Lower leg skin (tissue), 4 donors: Measurements from ENCODE around the gene CDH10. TPM values are rescaled to one million over a fixed set of nuclear protein-coding genes. Genes with fewer than 3 reads are reported as not detected.

ENCODE experiments used
- DNase-seq, 2 donors: peaks; one replicate each; pipeline ENCODE4 v3.0.0-alpha.2; 2019; ENCODE audit warnings: low spot score in 2 of 2
- H3K4me3 ChIP-seq: fragments of 200-600 bp; sonication (generic); 2 replicates; pipeline ENCODE4 v1.5.1; 2017; ENCODE audit warnings: mild to moderate bottlenecking, low read depth; ENCODE audit not compliant: poor library complexity, severe bottlenecking
- POLR2A ChIP-seq, 2 donors: fragments of 450-650 bp; IDR thresholded peaks; one replicate each; pipeline ENCODE4 v1.6.1; 2016 to 2017; ENCODE audit warnings: antibody characterized with exemption in 2 of 2, mild to moderate bottlenecking in 1 of 2, moderate library complexity in 1 of 2
- WGBS, 2 donors: methylation state at CpG; one replicate each; pipeline ENCODE4 v1.1.5; 2018; 5-methylcytosine and 5-hydroxymethylcytosine counted together
- intact Hi-C: fragments of 100-400 bp; cut with DNase I; formaldehyde crosslinking; loops from one replicate; pipeline ENCODE4 v1.15.0; 2023; ENCODE audit warnings: low total_unique reads
- total RNA-seq, 4 donors: library from RNA; depleted of rRNA; stranded (reverse); fragments of >200 nt; gene quantifications; one replicate each; pipeline ENCODE4 v1.1.0, GENCODE V29; 2016
- TF ChIP-seq, protein P1 (sequence below), 3 donors: fragments of 450-650 bp; IDR thresholded peaks; one replicate each; pipeline ENCODE4 v1.5.1; 2016; ENCODE audit warnings: antibody characterized with exemption in 3 of 3, mild to moderate bottlenecking in 3 of 3, moderate library complexity in 2 of 3

The CDH10 gene
- total RNA-seq, 4 donors from 2014 or later: 0.04 TPM; not detected in 3

DNA sequence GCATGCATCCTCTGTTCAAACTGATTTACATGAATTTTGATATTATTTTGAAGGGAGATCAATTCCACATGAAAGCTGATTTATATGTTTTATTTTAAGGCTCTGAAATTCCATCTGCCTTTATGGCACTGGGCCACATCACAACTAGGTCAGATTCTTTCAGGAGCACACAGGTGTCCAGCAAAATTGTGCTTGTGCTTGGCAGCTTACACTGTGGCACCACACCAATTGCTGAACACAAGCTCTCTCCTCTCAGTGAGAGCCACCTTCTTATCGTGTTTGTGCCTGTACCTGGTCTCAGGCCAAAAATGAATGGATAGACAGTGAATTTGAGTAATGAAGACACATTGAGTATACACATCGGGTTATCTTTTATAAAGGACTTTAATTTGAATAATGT lies 200.4 kb downstream of the CDH10 start:
- no peak overlapping the region for H3K4me3 ChIP-seq
- 43 to 44% methylated on average over 2 of the region's 2 CpGs for WGBS, 2 donors
- no peak for DNase-seq
- intact Hi-C loops: no loop called here
- TF ChIP-seq POLR2A (IDR thresholded peaks at IDR 0.05): no peak
- TF ChIP-seq, protein P1, sequence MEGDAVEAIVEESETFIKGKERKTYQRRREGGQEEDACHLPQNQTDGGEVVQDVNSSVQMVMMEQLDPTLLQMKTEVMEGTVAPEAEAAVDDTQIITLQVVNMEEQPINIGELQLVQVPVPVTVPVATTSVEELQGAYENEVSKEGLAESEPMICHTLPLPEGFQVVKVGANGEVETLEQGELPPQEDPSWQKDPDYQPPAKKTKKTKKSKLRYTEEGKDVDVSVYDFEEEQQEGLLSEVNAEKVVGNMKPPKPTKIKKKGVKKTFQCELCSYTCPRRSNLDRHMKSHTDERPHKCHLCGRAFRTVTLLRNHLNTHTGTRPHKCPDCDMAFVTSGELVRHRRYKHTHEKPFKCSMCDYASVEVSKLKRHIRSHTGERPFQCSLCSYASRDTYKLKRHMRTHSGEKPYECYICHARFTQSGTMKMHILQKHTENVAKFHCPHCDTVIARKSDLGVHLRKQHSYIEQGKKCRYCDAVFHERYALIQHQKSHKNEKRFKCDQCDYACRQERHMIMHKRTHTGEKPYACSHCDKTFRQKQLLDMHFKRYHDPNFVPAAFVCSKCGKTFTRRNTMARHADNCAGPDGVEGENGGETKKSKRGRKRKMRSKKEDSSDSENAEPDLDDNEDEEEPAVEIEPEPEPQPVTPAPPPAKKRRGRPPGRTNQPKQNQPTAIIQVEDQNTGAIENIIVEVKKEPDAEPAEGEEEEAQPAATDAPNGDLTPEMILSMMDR (IDR thresholded peaks at IDR 0.05): no peak

DNA sequence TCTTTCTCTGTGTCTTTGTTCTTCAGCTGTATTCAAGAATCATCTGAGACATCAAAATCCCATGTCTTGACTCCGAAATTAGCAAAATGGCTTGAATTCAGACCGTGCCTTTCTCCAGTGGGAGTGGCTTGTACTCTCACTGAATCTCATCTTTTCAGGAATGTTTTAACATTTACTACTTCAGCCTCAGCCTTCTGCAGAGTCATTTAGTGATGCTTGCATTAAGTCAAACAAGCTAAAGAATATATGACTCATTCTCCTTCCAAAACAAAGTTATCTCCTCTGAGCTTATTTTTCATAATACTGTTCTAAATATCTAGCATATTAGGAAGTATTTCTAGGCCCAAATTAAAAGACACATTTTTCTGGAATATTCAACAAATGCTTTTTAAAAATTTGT lies 205.3 kb downstream of the CDH10 start:
- no peak overlapping the region for H3K4me3 ChIP-seq
- DNase-seq: no peak
- TF ChIP-seq, protein P1 (IDR thresholded peaks at IDR 0.05): no peak
- TF ChIP-seq POLR2A (IDR thresholded peaks at IDR 0.05): no peak
- intact Hi-C loops: no loop called here
- WGBS, 2 donors: 63 to 64% methylated on average over 2 of the region's 2 CpGs
